PC-9 (cell line): ENCODE results near the gene MTHFD1L. TPM values are rescaled to one million over a fixed set of nuclear protein-coding genes. Genes with fewer than 3 reads are reported as not detected.

Experiments
- BruUV-seq: library from RNA; stranded (reverse); fragments of 400-500 nt; replicated peaks from 2 replicates; lab custom pipeline; 2021; lab: Mats Ljungman, UMichigan
- CTCF ChIA-PET: fragments of 300-600 bp; sonication (Branson Sonifier 250); formaldehyde crosslinking; loops from one replicate; lab custom pipeline; 2022; ENCODE audit warnings: antibody characterized with exemption; lab: Charles Lee
- POLR2A ChIA-PET: fragments of 300-600 bp; sonication (Branson Sonifier 250); formaldehyde crosslinking; loops from one replicate; lab custom pipeline; 2022; ENCODE audit warnings: antibody characterized with exemption; ENCODE audit not compliant: unreplicated experiment; lab: Charles Lee
- DNase-seq, 2 experiments: peaks; one replicate each; pipeline versions ENCODE4 v3.0.0 to v3.0.0-alpha.2; 2015 to 2022; ENCODE audit warnings: mixed read lengths in 1 of 2
- H2AFZ ChIP-seq: fragments of 200-600 bp; sonication (generic); 2 replicates; pipeline ENCODE4 v1.8.1; 2017; ENCODE audit warnings: antibody characterized with exemption
- H3F3A ChIP-seq: fragments of 200-600 bp; sonication (generic); 2 replicates; pipeline ENCODE4 v1.8.1; 2017; ENCODE audit warnings: antibody characterized with exemption, mild to moderate bottlenecking, low read depth; ENCODE audit not compliant: insufficient read depth
- H3K27ac ChIP-seq: fragments of 200-600 bp; sonication (generic); 2 replicates; pipeline ENCODE4 v1.6.1; 2016; ENCODE audit warnings: mixed run types
- H3K27me3 ChIP-seq: fragments of 200-600 bp; sonication (generic); 2 replicates; pipeline ENCODE4 v1.6.1; 2016; ENCODE audit warnings: low read depth, mixed run types; ENCODE audit not compliant: insufficient read depth
- H3K36me3 ChIP-seq: fragments of 200-600 bp; sonication (generic); 2 replicates; pipeline ENCODE4 v1.6.1; 2016; ENCODE audit warnings: low read depth, mixed run types
- H3K4me1 ChIP-seq: fragments of 200-600 bp; sonication (generic); replicated peaks from 2 replicates; pipeline ENCODE4 v1.6.1; 2016; ENCODE audit warnings: mixed run types; ENCODE audit not compliant: insufficient read depth
- H3K4me2 ChIP-seq: fragments of 200-600 bp; sonication (generic); 2 replicates; pipeline ENCODE4 v1.6.1; 2017; ENCODE audit warnings: mixed run types
- H3K4me3 ChIP-seq: fragments of 200-600 bp; sonication (generic); 2 replicates; pipeline ENCODE4 v1.6.1; 2016; ENCODE audit warnings: mixed run types
- H3K79me2 ChIP-seq: fragments of 200-600 bp; sonication (generic); 2 replicates; pipeline ENCODE4 v1.6.1; 2017; ENCODE audit warnings: low read depth, mixed run types
- H3K9me2 ChIP-seq: fragments of 200-600 bp; sonication (generic); 2 replicates; pipeline ENCODE4 v1.8.1; 2017; ENCODE audit warnings: mild to moderate bottlenecking; ENCODE audit not compliant: insufficient read depth
- H3K9me3 ChIP-seq: fragments of 200-600 bp; sonication (generic); 2 replicates; pipeline ENCODE4 v1.8.1; 2016; ENCODE audit warnings: low read depth; ENCODE audit not compliant: insufficient read depth
- H4K20me1 ChIP-seq: fragments of 200-600 bp; sonication (generic); 2 replicates; pipeline ENCODE4 v1.8.1; 2017; ENCODE audit not compliant: insufficient read depth
- EZH2 ChIP-seq: fragments of 200-600 bp; sonication (generic); IDR thresholded peaks from 2 replicates; pipeline ENCODE4 v1.8.0; 2017; ENCODE audit warnings: antibody characterized with exemption, low read depth
- intact Hi-C: fragments of 100-400 bp; cut with micrococcal nuclease; formaldehyde crosslinking; loops from one replicate; pipeline ENCODE4 v1.10.0; 2022; ENCODE audit not compliant: unreplicated experiment
- total RNA-seq: library from RNA; stranded (reverse); gene quantifications from 2 replicates; pipeline ENCODE4 v1.2.3, GENCODE V29; 2021
- TF ChIP-seq, protein P1 (sequence below): fragments of 200-600 bp; sonication (generic); conservative IDR thresholded peaks from 2 replicates; pipeline ENCODE4 v1.6.1; 2017; ENCODE audit warnings: mixed run types, antibody characterized with exemption, mild to moderate bottlenecking, moderate library complexity

The MTHFD1L gene
- total RNA-seq, 1 experiment from 2014 or later: 53.3 TPM

DNA sequence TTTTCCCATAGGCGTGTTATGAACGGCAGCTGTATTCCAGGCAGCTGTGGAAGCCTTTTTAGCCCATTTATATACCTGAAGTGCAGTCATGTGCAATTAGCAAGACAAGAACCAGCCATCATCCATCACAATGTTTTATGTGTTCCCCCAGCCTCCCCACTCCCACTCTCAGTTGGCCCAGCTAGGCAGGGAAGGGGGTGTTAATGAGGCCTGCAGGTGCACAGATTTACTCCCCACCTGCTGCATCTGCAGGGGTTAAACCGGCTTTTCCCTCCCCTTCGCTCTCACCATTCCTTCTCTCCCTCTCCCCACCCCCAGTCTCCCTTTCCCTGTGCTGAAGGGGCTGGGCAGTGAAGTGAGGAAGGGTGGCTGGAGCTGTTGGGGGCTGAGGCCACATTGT, 224.5 kb downstream of the MTHFD1L start:
- H2AFZ ChIP-seq: no peak overlapping the region
- no peak for TF ChIP-seq EZH2
- ChIA-PET CTCF (no interaction called here), POLR2A (no interaction called here)
- peaks cover 28% of the 10 kb centered on the region for H3F3A ChIP-seq
- peaks cover 68% of the 10 kb centered on the region for H3K4me1 ChIP-seq
- no peak overlapping the region for H3K4me3 ChIP-seq
- H3K9me2 ChIP-seq: no peaks in the 10 kb centered on the region
- DNase-seq: no peak
- BruUV-seq: no TSS peak
- no peaks in the 10 kb centered on the region for H4K20me1 ChIP-seq
- peaks cover 10% of the 10 kb centered on the region; the same call in 1 of the 2 replicates for H3K79me2 ChIP-seq
- 0 out of 2 replicates have a peak, but pooled peaks cover 1% of the 10 kb centered on the region for H3K36me3 ChIP-seq
- intact Hi-C loops: no loop called here
- H3K27me3 ChIP-seq: no peaks in the 10 kb centered on the region
- H3K27ac ChIP-seq: no peak overlapping the region
- no peak overlapping the region for H3K4me2 ChIP-seq
- H3K9me3 ChIP-seq: no peaks in the 10 kb centered on the region

DNA sequence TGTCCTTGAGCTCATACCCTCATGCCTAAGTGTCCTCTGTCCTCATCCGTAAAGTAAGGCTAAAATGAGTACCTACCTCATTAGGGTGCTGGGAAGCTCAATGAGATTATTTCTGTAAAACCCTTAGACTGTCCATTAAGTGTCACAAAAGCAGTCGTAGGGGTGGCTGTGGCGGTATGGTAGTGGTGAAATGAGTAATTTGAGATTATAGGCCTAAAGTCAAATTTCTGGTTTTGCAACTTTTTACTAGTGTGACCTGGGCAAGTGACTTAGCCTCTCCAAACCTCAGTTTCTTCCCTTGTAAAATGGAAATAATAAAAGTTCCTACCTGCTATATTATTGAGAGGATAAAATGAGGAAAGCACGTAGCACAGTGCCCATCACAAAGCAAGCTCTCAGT, 226.1 kb downstream of the MTHFD1L start:
- no TSS peak for BruUV-seq
- H4K20me1 ChIP-seq: no peaks in the 10 kb centered on the region
- CTCF ChIA-PET: interaction anchor here (0.5 to 0.7 kb wide), 3 partner anchors 149 to 230 kb away, joined by 3 to 6 read pairs (median 3); no protein-coding TSS in a partner anchor
- DNase-seq: peak; percentile 23 to 82
- peaks cover 20% of the 10 kb centered on the region for H3F3A ChIP-seq
- H3K4me3 ChIP-seq: peak overlapping the region; percentile 46; the same call in 1 of the 2 replicates
- POLR2A ChIA-PET: interaction anchor here (0.5 to 0.7 kb wide), 3 partner anchors 10 to 29 kb away, joined by 3 to 5 read pairs (median 3); no protein-coding TSS in a partner anchor
- H3K79me2 ChIP-seq: peaks cover 6% of the 10 kb centered on the region; the same call in 1 of the 2 replicates
- no peaks in the 10 kb centered on the region for H3K9me2 ChIP-seq
- TF ChIP-seq EZH2: no peak
- TF ChIP-seq, protein P1, sequence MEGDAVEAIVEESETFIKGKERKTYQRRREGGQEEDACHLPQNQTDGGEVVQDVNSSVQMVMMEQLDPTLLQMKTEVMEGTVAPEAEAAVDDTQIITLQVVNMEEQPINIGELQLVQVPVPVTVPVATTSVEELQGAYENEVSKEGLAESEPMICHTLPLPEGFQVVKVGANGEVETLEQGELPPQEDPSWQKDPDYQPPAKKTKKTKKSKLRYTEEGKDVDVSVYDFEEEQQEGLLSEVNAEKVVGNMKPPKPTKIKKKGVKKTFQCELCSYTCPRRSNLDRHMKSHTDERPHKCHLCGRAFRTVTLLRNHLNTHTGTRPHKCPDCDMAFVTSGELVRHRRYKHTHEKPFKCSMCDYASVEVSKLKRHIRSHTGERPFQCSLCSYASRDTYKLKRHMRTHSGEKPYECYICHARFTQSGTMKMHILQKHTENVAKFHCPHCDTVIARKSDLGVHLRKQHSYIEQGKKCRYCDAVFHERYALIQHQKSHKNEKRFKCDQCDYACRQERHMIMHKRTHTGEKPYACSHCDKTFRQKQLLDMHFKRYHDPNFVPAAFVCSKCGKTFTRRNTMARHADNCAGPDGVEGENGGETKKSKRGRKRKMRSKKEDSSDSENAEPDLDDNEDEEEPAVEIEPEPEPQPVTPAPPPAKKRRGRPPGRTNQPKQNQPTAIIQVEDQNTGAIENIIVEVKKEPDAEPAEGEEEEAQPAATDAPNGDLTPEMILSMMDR: no peak
- H2AFZ ChIP-seq: no peak overlapping the region
- no peaks in the 10 kb centered on the region for H3K9me3 ChIP-seq
- H3K27me3 ChIP-seq: no peaks in the 10 kb centered on the region
- intact Hi-C loops: no loop called here
- peak overlapping the region; percentile 89 for H3K27ac ChIP-seq
- H3K36me3 ChIP-seq: peaks cover 15% of the 10 kb centered on the region
- peaks cover 60% of the 10 kb centered on the region for H3K4me1 ChIP-seq
- peak overlapping the region; percentile 77 for H3K4me2 ChIP-seq

DNA sequence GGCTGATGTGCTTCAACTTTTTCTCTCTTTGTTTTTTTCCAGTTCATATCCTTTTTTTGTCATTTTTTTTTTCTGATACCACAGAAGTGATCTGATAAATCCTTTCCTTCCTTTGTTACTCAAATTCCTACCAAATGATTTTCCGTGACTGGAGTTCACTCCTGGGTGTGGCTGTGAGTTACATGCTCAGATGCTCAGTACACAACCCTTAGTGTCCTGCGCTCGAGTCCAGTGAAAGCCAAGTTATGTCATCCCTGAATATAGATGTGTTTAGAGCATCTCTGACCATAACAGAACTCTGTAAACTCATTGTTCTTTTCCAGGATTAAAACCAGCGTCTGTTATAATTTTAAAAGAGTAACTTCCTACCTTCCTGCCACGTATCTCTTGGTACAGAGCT, 227.1 kb downstream of the MTHFD1L start:
- Histone ChIP-seq H3K4me2 (peak overlapping the region; percentile 77), H3K27ac (peak overlapping the region; percentile 89)
- CTCF ChIA-PET: no interaction called here

More for the DNA sequence above, 227.1 kb downstream of the MTHFD1L start:
- Histone ChIP-seq H3K79me2 (peaks cover 6% of the 10 kb centered on the region; the same call in 1 of the 2 replicates), H3K4me3 (peak overlapping the region; percentile 46; the same call in 1 of the 2 replicates), H3F3A (peaks cover 20% of the 10 kb centered on the region), H3K27me3 (no peaks in the 10 kb centered on the region), H3K36me3 (peaks cover 23% of the 10 kb centered on the region), H3K9me2 (no peaks in the 10 kb centered on the region), H3K9me3 (no peaks in the 10 kb centered on the region), H4K20me1 (no peaks in the 10 kb centered on the region), H3K4me1 (peaks cover 56% of the 10 kb centered on the region), H2AFZ (no peak overlapping the region)
- peak in 1 of 2 experiments; percentile 85 for DNase-seq
- intact Hi-C loops: no loop called here
- BruUV-seq: no TSS peak
- TF ChIP-seq, protein P1: no peak
- no peak for TF ChIP-seq EZH2
- POLR2A ChIA-PET: no interaction called here
